Measurements from ENCODE around the gene LUC7L3. TPM values are rescaled to one million over a fixed set of nuclear protein-coding genes. Genes with fewer than 3 reads are reported as not detected.
A peak's percentile ranks its signal among the peaks of the same experiment; 100 is the strongest.

LUC7L3 gene
- total and polyA plus RNA-seq, 2 of the 13 experiments (the other 11 are each of a cell fraction or from before 2014, with no cell fraction given), result 108 to 120 TPM

GRCh38 chr17:50687200-50688066, 32.0 kb upstream of the LUC7L3 start (continued):
- peak; percentile 91 for TF ChIP-seq ZNF605 (CRISPR knock-in tag; IDR thresholded peaks at IDR 0.05)
- no peak for TF ChIP-seq FLYWCH1 (CRISPR knock-in tag; IDR thresholded peaks at IDR 0.05)
- peak; percentile 48; the same call in 1 of the 2 replicates for TF ChIP-seq ZNF280D (CRISPR knock-in tag; IDR thresholded peaks at IDR 0.05)
- peak; percentile 82 for TF ChIP-seq ZFY (CRISPR knock-in tag; IDR thresholded peaks at IDR 0.05)
- no peak for TF ChIP-seq ZBTB21 (CRISPR knock-in tag; IDR thresholded peaks at IDR 0.05)
- no peak for TF ChIP-seq ZNF484 (CRISPR knock-in tag; IDR thresholded peaks at IDR 0.05; ENCODE audit: borderline replicate concordance, low read depth)
- no peak for TF ChIP-seq ZNF597 (CRISPR knock-in tag; IDR thresholded peaks at IDR 0.05)
- 0 out of 2 replicates have a peak, but pooled peaks have one; percentile 47 for TF ChIP-seq ZNF547 (CRISPR knock-in tag; IDR thresholded peaks at IDR 0.05)
- no peak for TF ChIP-seq ZNF367 (CRISPR knock-in tag; IDR thresholded peaks at IDR 0.05; ENCODE audit: borderline replicate concordance)
- TF ChIP-seq IRF9 (CRISPR knock-in tag; IDR thresholded peaks at IDR 0.05; ENCODE audit: borderline replicate concordance), result 0 out of 2 replicates have a peak, but pooled peaks have one; percentile 11
- TF ChIP-seq NR2F2 (IDR thresholded peaks at IDR 0.05; ENCODE audit: borderline replicate concordance, low read depth), result 0 out of 2 replicates have a peak, but pooled peaks have one; percentile 7
- TF ChIP-seq CENPBD1 (CRISPR knock-in tag; IDR thresholded peaks at IDR 0.05; ENCODE audit: borderline replicate concordance, low read depth), result no peak
- TF ChIP-seq PRDM4 (CRISPR knock-in tag; IDR thresholded peaks at IDR 0.05; ENCODE audit: borderline replicate concordance), result 0 out of 2 replicates have a peak, but pooled peaks have one; percentile 65
- 0 out of 2 replicates have a peak, but pooled peaks have one; percentile 52 for TF ChIP-seq ZBTB34 (CRISPR knock-in tag; IDR thresholded peaks at IDR 0.05)
- TF ChIP-seq BRD4 (CRISPR knock-in tag; IDR thresholded peaks at IDR 0.05), result peak; percentile 89; the same call in 1 of the 2 replicates
